Stimulated activated CD4-positive, alpha-beta T cell treated with anti-CD3 and anti-CD28 coated beads, Interleukin-15, amount 100 ng/mL, for 1 hour (primary cell): ENCODE results near the gene NDST4.

Experiments
- DNase-seq, 2 donors: peaks; one replicate each; pipeline ENCODE4 v3.0.0-alpha.2; 2020; ENCODE audit warnings: low read depth in 1 of 2, low spot score in 1 of 2

The NDST4 gene

DNA sequence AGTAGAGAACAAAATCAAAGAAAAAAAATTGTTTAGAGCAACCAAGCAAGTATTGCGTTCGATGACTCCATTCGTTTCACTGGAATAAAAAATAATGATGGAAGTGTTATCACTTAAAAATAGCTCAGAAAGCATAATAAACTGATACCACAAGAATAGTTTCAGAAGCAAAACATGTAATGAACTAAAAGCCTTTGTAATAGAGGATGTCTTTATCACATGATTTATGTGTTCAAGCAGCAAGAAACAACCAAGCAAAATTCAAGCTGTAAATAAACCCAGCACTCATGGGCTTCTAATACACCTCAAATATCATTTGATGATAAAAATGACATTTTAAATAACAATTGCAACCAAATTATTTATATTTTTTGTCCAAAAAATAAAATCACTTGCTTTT, 192.2 kb downstream of the NDST4 start:
- no peak for DNase-seq

DNA sequence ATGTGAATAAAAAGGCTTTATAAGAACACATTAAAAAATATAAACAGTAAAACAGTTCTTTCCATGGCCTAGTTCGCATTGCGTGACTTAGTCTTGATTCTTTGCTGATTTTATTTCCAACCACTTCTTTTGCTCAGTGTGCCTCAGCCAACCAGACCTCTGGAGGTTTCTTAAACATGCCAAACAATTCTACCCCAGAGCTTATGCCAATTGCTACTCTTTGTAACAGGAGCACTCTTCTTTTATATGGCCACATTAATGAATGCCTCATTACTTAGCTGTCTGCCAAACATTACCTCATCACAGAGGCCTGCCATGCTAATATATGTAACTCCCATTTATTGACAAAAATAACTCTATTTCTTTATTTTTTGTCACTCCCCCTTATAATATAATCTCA, 202.3 kb downstream of the NDST4 start:
- no peak for DNase-seq

GRCh38 chr4:114907568-114907967, 205.9 kb downstream of the NDST4 start:
- no peak for DNase-seq

DNA sequence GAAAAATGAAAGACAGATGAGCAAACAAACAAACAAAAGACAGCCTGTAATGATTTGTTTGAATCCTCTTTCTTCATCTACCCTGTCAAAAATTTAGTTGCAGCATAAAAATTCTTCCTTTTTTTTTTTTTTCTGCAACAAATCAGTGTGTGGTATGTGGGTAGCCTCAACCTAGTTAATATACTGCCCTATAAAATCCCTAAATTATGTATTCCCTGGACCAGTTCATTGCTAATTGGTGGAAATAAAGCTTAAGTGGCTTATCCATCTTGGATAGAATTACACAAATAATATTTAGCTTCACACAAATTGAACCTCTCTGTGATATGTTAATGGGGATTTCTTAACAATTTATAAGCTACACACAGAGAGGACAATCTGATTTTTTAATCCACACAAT, 208.4 kb downstream of the NDST4 start:
- no peak for DNase-seq

GRCh38 chr4:114900934-114901333, 212.5 kb downstream of the NDST4 start:
- DNase-seq: no peak

DNA sequence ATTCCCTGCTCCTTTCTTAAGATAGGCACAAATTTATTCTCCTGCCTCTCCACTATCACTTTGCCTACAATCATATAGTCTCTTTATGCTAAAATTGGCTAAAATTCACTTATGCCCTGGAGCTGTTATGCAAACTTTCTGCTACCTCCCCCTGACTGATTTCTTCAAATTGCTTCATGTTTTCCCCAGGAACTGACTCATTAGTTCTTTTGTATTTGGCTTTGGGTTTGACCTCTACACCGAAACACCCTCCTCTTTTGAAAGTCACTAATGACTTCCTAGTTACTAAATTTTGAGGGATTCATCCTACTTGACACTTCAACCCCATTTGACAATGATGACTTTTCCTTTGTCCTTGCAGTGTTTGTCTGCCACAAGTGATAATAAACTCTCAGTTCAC, 222.6 kb downstream of the NDST4 start:
- no peak for DNase-seq

DNA sequence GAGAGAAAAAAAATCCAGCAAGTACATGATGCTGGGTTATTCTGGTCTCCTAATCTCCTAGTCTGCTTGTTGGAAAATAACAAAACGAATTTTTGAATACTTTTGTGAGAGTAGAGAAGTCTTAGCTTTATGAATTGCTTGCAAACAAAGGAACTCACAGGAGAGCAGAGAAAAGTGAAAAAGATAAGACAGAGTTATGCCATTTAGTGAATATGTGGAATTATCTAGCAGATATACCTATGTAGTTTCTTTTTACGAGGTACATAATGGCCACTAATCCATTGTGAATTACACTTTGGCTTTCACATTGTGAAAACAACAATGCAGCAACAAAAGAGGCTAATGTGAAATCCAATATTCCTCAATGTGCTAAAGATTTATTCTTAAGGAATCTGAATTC, 226.7 kb downstream of the NDST4 start:
- DNase-seq: no peak

- DNase-seq: no peak
Observed at GRCh38 chr4:114883641-114884040, 229.8 kb downstream of the NDST4 start.

GRCh38 chr4:114879916-114880669, 233.3 kb downstream of the NDST4 start:
- DNase-seq: no peak

- DNase-seq: no peak
Observed at GRCh38 chr4:114875630-114876029, 237.8 kb downstream of the NDST4 start.

GRCh38 chr4:114874321-114874720, 239.1 kb downstream of the NDST4 start:
- no peak for DNase-seq

DNA sequence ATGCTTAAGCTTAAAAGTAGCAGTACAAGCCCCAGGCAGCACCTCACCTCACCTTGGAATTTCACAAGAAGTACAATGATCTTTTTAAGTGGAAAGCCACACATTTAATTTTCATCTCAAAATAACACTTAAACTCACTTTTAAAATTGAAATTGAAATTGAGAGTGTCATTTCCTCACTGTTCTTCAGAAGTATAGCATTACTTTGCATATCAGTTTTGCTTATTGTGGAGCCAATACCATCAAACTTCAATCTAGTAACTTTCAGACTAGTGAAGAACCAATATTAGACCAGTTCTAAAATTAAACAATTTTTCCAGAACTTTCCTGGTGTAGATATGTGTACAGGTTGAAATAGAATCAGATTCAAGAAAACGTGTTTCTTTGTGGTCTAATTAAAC, 242.4 kb downstream of the NDST4 start:
- DNase-seq: no peak

DNA sequence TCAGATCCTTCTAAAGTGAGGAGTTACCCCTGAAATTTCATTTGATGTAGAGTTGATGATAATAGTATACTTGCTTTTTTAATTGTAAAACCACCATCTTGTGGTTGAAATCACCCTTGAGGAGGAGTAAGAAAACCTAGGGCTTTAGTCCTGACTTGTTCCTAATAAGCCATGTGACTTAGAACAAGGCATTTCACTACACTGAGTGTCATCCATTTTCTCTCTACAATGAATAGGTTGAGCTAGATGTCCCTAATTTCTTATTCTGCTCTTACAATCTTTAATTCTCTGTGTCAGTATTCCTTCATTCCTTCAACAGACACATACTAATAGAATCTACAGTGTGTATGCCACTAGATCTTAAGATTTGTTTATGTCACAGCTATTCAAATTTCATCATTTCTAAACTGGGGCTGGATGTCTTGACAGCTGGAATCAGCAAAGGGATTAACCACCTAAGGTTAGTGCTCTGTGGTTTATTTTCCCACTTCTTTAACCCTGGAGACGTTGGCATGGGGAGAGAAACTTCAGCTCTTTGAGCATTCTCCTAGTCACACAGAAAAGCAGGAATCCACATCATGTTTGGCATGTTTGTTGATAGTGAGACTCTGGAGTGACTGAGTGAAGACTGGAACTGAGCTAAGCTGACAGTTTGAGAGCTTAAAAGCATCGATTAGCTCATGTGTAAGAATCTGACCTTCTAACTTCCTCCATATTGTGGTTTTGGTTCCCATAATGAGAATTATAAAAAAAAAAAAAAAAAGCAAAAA, 246.3 kb downstream of the NDST4 start:
- DNase-seq: no peak

GRCh38 chr4:114864060-114864459, 249.4 kb downstream of the NDST4 start:
- DNase-seq: no peak

DNA sequence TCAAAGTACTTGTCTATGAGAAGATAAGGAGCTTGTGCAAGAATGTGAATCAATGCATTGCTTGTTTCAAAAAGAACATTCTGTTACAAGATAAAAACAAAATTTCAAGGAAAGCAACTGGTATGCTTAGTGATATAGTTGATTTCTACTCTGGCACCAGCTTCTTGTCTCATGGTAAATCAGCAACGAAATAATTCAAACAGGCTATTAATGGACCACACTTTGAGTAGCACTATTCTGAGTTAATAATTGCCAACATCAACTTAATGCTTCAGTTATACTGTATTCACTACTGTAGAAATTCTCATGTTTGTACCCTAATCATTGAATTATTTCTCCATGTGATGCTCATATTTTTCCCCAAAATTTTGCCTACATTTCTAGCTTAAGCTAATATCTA, 252.6 kb downstream of the NDST4 start:
- no peak for DNase-seq

GRCh38 chr4:114857831-114858230, 255.6 kb downstream of the NDST4 start:
- no peak for DNase-seq

GRCh38 chr4:114839986-114840385, 273.4 kb downstream of the NDST4 start:
- no peak for DNase-seq

DNA sequence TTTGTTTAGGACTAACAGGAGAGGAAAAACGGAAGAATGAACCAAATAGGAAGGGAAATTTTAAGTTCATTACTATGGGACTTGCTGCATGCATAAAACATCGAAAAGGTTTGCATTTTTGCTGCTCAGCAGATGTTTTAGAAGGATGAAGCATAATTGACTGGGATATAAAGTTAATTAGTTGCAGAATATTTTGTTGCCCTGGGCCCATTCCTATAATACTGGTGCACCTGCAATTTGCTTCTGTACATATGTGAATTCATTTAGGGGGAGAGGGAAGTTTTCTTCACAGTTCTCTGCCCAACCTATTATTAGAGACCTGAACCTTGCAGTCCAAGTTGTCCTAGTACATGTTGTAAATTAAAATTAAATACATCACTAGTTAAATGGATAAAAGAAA, 282.8 kb downstream of the NDST4 start:
- no peak for DNase-seq

DNA sequence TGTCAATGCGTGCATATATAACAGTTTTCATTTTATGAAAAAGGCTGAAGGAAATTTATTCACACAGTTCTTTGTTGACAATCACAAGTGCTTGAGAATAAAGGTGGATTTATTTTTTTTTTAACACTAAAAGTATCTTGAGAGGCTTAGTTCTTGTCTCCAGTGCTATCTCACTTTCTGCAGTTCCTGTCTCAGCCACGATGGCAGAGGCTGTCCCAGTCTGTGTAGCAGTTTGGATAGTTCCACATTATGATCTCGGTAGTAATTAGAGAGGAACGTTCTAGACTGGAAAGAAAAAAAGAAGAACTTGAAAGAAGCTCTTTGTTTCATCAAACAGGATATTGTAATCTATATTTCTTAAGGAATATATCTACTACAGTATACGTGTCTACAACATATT, 285.8 kb downstream of the NDST4 start:
- DNase-seq: no peak

- no peak for DNase-seq
Observed at GRCh38 chr4:114815760-114816159, 297.7 kb downstream of the NDST4 start.

DNA sequence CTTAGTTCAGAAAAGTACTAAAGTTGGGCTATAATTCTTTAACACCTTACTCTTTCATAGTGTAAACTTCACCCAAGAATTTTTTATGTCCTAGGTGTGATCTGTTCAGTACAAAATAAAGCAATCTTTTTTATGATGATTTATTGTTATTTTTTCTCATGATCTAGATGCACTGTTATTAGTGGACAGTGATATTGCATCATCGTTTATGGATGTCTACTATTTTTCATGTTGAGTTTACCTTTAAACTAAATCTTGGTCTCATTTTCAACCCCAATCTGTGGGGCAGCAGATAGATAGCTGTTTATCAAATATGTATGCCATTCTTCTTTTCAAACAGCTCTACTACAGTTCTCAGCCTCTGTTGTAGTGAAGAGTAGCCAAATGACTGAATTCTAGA, 299.5 kb downstream of the NDST4 start:
- DNase-seq: no peak

GRCh38 chr4:114811564-114812301, 301.7 kb downstream of the NDST4 start:
- DNase-seq: no peak
